CD4-positive, alpha-beta T cell treated with Interleukin-2 at 100 ng/mL for 4 hours (primary cell): ENCODE results near the gene PPARGC1A.

ENCODE experiments used
- DNase-seq: peaks from one replicate; pipeline ENCODE4 v3.0.0-alpha.2; 2020; ENCODE audit warnings: low spot score

Gene PPARGC1A

DNA sequence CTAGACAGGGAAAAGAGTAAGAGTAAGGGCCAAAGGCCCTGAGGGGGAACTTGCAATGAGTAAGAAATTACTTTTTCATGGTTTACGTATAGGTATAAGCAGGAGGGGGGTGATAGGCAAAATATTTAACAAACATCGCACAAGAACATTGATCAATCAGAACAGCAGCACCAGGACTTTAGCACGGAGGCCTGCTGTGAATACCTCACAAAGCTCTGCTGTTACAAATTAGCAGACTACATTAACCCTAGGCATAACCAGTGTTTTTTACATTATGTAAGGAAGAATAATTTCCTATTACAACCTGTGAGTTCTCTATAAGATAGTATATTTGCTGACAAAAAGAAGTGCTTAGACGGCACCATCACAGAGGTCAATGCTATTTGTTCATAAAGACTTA, 44.9 kb downstream of the PPARGC1A start:
- DNase-seq: no peak

DNA sequence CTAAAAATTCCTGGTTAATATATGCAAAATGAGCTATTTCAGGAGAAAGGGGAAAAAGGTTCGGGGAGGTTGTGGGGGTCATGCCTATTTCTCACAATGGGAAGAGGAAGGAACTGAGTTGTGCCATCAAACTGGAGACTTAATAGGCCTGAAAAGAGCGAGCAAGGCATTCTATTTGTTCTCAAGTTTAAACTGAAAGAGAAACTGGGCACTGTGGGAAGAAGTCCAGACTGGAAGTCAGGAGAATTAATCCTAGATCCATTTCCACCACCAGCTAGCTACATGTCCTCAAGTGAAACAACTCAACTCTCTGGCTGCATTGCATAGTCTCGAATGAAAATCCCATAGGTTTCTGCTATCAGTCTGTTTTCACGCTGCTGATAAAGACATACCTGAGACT, 50.6 kb downstream of the PPARGC1A start:
- no peak for DNase-seq

DNA sequence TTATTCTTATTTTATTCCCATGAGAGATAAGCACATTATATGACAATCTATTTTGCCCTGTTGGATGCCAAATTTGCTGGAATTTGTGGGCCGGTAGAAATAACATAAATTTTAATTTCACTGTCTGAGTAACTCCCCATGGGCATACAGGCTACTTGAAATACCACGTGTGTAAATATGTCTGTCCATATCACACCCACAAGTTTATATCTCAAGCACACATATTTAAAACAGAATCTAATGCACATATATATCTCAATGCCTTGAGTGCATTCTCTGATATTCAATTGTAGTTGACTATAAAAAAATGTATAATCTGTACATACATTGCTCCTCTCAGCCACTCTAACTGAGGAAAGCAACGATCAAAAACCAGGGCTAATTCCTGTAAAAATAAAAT, 51.2 kb downstream of the PPARGC1A start:
- DNase-seq: no peak

DNA sequence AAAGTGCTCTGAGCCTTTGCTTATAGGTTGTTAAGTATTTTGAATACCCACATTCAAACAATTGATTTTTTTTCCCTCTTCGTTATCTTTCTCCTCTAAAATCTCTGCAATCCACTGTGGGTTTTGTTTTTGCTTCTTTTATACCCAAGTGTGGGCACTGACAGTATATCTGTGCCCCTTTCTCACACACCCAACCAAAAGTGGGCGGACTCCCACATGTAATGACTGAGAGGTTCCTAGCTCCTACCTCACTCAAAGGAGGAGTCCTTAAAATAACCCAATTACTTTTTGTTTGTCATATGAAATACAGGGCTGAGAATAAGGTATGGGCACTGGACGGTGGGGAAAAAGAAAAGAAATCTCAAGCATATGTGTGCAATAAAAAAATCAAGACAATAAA, 51.7 kb downstream of the PPARGC1A start:
- no peak for DNase-seq

DNA sequence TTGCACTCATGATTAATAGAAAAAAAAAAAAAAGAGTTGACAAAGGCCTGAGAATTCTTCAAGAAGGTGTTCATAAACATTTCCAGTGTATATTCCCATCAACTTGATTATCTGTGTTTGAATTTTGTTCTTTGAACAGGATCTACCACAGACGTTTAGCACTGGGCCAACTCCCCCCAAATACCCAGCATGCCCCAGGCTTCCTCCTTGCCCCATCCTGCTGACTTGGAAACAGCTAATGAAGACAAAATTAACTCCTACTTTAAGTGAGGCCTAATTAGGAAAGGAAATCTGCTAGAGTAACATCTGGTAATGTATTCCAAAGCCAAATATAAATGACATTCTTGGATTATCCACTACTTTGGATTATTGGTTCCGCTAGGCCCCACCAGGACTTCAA, 52.5 kb downstream of the PPARGC1A start:
- no peak for DNase-seq

DNA sequence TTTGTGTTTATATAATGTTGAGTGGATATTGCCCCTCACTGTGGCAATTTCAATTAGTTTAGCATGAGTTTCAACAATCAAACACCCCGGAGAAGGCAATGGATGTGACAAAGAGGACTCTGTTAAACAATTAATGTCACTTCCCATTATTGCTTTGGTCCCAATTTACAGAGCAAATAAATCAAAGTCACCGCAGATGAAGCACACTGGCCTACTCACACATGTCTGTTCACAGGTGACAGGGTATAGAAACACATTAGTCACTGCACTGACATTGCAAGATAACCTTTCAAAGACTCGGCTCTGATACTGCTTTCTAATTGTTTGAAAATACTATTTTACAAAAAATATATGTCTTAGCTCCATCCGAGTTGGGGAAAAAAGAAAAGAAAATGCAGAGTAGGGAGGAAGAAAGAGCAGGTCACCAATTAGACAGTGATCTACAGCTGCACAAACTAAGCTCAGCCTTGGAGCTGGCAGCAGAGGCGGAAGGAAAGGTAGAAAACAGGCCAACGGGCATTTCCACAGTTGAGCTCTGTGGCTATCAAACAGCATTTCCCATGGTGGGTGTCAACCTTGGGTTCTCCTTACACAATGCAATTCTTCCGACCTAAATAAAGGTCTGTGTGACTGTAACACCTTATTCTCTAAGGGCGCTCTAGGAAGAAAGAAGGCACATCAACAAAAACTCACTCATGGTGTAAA, 53.9 kb downstream of the PPARGC1A start:
- DNase-seq: no peak

DNA sequence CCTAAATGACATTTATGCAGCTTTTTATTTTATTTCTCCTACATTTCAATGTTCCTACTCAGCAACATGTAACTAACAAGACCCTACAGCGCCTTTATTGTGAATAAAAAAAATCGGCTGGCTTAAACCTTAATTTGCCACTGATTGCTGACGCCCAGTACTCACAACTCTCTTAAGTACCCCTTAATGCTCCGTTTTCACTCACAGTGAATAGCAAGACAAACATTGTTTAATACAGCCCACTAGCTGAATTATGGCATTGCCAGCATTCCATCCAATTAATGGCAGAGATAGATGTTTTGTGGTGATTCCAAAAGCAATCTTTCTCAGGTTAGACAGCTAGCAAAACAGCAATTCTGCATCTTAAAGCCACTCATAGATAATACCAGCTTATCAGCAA, 61.1 kb downstream of the PPARGC1A start:
- DNase-seq: no peak

DNA sequence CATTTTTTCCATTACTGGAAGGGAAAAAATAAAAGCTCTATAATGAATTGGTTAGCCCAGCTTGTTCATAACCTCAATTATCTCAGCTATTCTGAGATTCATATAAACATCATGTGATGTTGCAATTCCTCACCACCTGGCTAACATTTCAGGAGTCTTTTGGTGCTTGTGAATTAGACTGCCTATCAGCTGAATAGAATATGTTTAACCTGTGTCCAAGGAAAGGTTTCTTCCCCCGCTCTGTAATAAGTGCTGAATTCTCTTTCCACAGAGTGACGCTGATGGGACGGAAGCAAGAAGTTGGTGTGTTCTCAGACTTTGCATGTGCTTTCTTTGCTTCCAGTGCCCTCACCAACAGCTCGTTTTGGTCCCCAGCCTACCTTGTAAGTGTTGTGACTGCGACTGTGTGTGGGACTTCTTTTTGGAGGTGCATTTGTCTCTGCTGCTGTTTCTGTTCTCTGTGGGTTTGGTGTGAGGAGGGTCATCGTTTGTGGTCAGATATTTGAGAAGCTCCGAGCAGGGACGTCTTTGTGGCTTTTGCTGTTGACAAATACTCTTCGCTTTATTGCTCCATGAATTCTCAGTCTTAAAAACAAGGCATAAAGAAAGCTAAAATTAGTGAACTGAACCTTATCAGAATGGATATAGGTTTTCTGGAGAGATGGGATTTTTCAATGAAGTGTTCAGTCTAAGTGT, 61.7 kb downstream of the PPARGC1A start:
- DNase-seq: no peak

DNA sequence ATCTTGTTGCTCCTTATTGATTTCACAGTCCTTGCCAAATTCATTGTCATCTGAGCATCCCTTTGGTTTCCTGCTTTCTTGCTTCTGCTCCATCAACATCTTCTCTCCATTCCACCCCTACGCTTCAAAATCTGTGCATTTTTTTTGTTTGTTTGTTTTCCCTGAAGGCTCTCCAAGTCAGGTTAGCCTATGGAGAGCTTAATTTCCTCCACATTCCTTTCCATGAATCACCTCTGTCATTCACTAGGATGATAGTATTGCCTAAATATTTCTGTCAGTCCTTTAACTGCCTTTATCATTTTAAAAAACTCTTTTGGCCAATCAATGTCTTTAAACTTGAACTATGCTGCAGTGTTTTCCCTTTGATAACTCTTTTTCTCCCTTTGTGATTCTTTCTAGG, 67.7 kb downstream of the PPARGC1A start:
- DNase-seq: no peak

DNA sequence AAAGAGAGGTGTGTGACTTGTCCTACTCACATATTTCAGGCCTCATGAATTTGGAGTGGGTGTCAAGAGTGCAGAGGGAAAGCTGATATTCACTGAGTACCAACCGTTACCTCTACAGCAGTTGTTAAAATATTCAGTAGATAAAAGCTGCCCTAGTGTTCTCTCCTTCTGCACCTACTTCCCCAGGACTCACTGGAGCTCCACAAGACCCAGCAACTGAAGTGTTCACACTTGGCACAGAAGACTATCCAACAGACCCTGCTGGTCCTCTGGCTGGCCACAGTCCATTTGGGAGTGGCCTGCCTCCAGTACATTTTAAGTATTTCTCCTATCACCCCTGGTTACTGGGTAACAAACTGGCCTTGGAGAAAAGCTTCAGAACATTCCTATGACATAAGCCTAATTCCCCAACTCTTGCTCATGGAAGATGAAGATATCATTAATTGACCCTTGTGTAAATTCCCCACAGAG, 70.8 kb downstream of the PPARGC1A start:
- DNase-seq: no peak

DNA sequence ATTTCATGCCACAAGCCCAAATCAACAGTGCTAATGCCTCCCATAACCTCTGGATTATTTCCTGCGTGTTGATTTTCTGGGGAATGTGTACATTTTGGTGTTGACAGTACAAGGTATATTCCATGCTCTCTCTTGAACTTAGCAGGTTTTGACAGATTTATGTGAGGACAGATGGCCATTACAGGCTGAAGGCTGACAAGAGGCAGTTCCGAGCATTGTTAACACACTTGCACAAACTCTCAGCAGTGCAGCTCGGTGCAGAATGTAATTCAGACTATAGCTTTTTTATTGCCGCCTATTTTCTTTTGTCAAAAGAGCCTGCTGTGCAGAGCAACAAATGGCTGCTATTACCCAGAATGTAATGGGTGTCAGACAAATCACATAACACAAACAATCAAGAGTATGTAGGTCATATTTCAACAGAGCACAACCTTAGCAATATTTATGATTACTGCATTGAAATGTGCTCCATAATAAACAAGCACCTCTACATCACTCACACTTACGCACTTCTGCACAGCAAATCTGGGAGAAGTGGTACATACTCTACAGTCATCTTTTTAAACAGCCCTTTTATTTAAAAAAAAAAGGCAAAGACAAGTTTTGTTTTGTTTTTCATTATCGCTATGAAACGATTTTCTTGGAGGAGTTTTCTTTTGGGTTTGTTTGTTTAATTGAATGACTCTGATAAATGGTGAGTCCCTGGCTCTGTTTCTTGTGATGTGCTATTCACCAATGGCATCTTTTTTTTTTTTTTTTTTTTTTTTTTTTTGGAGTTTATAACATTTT, 71.6 kb downstream of the PPARGC1A start:
- no peak for DNase-seq

DNA sequence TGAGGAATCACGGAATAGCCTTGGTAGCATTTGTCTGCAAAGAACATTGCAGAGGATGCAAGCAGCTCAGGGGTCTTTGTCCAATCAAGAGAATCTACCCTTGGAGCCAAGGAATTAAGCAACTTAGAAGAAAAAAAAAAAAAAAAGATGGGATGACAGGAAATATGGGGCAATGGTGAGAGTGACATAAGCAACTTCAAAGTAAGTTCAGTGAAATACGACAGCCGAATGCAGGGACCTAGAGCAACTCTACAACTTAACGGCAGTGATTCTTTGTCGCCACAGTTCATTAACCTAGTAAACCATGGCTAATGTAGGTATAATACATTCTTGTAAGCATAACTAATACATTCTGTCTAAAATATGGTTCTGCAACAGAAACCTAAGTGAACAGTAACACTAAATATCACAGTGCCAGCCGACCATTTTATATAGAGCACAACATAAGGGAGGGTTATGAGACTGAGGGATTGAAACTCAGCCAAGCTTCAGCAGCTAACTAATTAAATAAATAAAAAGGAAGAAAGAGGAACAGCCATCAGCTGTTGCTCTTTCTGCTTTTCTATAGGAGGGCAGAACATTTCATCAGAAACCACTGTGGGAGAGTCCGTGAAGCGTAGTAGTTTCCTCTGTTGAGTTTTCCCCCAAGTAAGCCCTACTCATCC, 74.7 kb downstream of the PPARGC1A start:
- DNase-seq: no peak

DNA sequence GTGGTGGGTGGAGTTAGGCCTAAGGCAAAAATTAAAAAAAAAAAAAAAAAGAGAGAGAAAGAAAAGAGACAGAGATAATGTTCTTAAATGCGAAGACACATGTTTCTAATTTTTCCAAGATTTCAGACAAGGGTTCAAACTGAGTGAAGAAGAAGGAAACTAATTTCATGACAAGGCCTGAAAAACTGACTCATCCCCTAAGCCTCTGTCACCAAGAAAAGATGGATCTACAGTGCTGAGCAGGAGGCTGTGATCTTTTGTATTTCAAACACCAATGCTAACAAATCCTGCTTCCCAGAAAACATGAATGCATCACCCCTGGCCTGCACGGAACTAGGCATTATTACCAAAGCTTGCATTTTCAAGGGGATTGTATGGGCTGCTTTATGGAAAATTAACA, 75.3 kb downstream of the PPARGC1A start:
- DNase-seq: no peak

DNA sequence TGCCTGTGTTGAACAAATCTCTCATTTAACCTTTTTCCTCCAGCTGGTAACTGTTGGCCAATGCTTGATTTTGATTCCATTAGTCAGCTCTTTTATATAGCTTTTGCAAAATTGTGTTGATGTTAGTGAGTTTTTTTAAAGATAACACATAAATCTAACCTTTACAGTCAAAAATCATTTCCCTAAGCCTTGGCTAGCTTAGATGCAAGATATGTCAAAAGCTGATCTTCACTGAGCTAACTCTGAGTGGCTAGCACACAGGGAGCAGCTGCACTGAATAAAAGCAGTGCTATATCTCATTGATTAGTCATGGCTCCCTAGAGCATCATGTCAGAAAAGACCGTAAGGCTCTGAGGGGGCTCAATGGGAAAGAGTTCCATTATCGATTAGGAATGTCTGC, 78.7 kb downstream of the PPARGC1A start:
- DNase-seq: no peak

DNA sequence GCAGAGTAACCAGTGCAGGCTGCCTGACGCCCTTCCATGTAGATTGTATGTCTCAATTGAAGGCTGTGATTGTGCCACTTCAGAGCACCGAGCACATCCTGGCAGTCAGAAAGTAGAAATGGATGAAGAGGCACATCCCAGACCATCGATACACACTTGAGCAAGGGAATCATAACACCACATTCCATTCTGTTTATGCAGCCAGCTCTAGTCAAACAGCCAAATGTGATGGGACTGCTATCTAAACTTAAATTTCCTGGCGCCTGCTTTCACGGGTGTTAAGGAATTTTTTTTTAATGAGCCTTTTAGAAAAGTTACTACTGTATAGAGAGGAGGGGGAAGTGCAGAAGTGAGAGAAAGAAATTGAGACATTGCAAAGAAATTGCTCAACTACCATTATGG, 84.4 kb downstream of the PPARGC1A start:
- no peak for DNase-seq

DNA sequence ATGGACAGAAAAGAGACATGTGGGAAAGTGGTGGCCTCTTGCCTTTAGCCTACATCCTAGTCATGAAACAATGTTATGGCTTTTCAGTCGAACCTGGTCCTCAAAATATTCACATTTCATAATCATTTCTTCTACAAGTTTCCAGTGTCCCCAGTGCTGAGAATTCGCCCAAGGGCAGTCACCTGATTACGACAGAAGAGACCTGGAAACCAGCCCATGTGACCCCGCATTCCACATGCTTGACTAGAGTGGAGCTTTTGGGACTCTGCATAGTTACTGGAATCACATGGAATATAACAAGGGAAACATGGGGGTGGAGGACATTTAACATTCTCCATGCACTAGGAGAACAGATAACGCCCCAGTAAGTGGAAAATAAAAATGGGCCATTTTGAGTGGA, 100.1 kb downstream of the PPARGC1A start:
- no peak for DNase-seq

DNA sequence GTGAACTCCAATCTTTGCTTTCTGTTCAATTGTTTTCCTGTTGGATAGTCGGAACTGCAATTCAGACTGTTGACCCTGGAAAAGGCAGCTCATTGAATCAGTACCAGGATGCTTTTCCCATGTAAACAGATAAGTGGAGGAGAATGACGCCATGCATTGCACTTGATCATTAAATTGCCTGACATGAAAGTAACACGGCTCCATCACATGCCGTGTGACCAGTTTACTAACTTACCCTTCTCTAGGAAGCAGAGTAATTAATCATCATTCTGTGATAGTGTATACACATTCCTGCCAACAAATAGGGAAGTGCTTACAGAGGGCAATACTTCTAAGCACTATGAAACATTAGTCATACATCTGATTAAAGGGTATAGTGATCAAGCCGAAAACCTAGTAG, 101.4 kb downstream of the PPARGC1A start:
- DNase-seq: no peak

DNA sequence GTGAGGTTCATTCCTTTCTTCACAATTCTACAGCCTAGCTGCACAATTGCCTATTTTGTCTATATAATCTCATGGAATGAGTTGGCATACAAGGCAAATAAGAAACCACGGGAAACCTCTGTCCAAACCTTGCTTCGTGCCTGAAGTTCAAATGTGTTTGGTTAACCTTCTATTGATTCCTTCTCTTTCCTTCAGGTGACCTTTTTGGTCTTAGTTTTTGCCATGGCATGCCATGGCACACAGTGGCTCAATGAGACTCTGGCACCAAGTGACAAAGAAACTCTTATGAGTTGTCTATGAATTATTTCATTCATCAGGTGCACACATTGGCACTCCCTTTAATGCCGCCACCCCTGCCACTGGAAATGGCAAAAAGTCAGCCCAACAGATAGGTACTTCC, 101.8 kb downstream of the PPARGC1A start:
- DNase-seq: no peak

DNA sequence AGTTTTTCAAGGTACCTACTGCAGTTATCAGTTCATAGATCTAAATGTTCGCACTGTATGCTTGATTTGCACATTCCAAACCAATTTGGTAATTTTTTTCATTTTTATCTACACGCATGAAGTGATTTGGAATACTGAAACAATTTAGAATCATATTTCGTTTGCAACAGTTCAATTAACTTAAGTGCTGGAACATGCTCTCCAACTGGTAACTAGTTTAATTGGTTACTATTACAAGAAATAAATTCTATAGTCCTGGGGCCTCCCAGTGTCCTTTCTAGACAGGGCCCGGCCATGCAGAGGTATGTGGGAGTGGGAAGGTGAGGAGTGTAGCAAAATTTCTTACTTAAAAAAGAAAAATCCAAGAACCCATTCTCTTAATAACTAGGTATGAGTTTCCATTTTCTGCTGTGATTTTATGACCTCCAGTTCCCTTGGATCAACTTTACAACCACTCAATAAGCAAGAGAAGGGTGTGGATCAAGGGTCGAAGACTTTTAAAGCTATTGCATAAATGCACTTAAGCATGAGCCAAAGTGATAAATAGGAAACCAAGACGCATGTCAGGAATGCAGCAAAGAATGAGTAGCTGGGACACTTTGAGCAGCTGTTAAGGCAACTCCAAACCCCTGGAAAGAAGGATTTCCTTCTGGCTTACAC, 106.9 kb downstream of the PPARGC1A start:
- DNase-seq: no peak

DNA sequence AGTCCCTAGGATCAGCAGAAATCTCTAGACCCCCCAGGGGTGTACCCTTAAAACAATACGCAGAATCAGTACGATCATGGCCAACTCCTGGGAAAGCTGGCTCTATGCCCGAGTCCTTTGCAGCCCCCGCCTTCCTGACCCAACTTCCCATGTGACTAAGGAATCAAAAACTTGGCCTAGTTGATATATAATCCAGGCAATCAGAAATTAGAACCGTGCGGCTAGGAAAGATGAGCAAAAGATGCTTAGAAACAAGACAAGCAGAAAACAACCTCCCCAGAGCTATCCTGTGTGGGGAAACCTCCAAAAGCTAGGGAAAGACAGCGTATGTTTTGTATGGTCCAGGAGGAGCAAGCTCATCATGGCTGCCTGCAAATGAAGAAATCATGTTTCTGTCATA, 110.0 kb downstream of the PPARGC1A start:
- no peak for DNase-seq

DNA sequence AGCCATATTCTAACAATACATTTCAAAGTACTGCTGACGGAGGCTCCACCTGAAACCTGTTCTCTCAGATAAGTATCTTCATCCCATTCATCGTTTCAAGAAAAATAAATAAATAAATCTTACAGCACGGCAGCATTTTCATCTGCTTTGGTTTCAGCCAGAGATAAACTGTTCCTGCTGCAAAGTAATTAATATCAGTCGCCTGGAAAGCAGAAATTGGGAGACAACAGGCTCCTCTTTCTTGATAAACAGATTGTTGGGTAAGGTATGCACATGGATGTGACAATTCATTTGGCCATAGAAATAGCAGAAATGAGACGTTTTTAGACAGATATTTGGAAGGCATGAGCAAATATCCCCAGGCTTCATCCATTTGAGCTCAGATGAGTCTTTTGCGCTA, 110.4 kb downstream of the PPARGC1A start:
- no peak for DNase-seq

DNA sequence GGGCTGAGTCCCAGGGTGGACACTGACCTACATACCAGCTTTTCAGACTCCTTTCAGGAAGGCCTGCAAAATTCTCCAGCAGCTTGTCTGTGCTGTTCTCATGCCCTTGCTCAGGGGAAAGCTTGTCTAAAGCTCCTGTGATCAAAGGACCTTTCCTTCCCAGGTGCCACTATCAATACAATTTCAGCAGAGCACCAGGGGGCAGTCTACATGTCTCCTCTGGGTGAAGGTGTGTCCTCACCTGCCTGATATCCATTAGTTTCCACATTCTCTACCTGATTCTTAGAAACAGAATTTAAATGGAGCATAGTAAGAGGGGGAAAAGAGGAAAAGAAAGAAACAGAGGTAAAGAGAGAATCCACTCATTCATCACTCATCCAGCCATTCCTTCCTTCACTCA, 114.2 kb downstream of the PPARGC1A start:
- no peak for DNase-seq
